Subcutaneous abdominal adipose tissue (tissue), 5 donors: ENCODE measurements around the gene SYNE2.

Experiments
- H3K27ac ChIP-seq: one replicate; pipeline ENCODE4 v1.7.0; 2013; ENCODE audit warnings: low read depth, mild to moderate bottlenecking, inconsistent platforms, low read length, moderate library complexity
- H3K27me3 ChIP-seq, 5 donors: one replicate each; pipeline ENCODE4 v1.7.0; 2013; ENCODE audit warnings: low read length in 5 of 5, inconsistent platforms in 1 of 5; ENCODE audit not compliant: control insufficient read depth in 5 of 5, insufficient read depth in 4 of 5
- H3K36me3 ChIP-seq, 5 donors: one replicate each; pipeline ENCODE4 v1.7.0; 2013; ENCODE audit warnings: low read length in 5 of 5; ENCODE audit not compliant: control insufficient read depth in 5 of 5, insufficient read depth in 5 of 5
- H3K4me1 ChIP-seq, 5 donors: one replicate each; pipeline ENCODE4 v1.7.0; 2013; ENCODE audit warnings: low read length in 5 of 5, mild to moderate bottlenecking in 3 of 5, moderate library complexity in 1 of 5; ENCODE audit not compliant: control insufficient read depth in 5 of 5, insufficient read depth in 5 of 5
- H3K4me3 ChIP-seq, 5 donors: one replicate each; pipeline ENCODE4 v1.7.0; 2013; ENCODE audit warnings: low read length in 5 of 5, low read depth in 1 of 5
- H3K9ac ChIP-seq, 5 donors: one replicate each; pipeline ENCODE4 v1.7.0; 2013; ENCODE audit warnings: low read length in 5 of 5, mild to moderate bottlenecking in 4 of 5, moderate library complexity in 3 of 5
- H3K9me3 ChIP-seq, 5 donors: one replicate each; pipeline ENCODE4 v1.7.0; 2013; ENCODE audit warnings: low read length in 5 of 5; ENCODE audit not compliant: control insufficient read depth in 5 of 5
- donor health status: healthy.
- donor health status: healthy.
- donor health status: healthy.
- donor health status: healthy.
- donor health status: healthy.

The SYNE2 gene

DNA sequence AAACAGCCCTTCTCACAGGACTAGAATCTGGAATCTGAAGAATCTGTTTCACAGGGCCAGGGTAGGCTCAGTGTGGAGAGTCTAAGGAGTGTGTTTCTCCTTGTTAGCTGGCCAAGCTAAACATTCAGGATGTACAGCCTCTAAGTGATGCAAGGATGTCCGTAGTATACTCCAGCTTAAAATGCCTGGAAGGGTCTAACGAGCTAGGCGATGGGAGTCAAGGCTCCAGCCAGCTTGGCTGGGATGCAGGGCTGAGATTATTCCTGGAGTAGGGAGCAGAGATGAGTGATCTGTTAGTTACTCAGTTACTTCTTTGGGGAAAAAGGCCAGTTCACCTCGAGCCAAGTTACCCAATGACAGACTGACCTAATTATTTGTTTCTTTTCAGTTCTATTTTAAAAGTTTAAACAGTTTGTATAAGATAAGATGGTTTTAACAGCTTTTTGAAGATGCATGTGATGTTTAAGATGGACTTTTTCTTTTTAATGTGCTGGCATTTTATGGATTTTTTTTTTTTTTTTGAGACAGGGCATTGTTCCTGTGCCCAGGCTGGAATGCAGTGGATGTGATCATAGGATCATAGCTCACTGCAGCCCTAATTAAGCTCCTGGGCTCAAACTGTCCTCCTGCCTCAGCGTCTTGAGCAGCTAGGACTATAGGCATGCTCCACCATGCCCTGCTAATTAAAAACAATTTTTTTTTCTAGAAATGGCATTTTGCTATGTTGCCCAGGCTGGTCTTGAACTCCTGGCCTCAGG is 41.1 kb downstream of the SYNE2 start:
- Histone ChIP-seq H3K9ac (peak overlapping the region in 2 of 5 donors; percentile 25 to 33), H3K27ac (peak overlapping the region; percentile 32), H3K9me3 (no peaks in the 10 kb centered on the region), H3K4me1 (peaks cover 15 to 72% (median 56%) of the 10 kb centered on the region in 5 donors), H3K27me3 (no peaks in the 10 kb centered on the region), H3K36me3 (no peaks in the 10 kb centered on the region), H3K4me3 (no peak overlapping the region)

DNA sequence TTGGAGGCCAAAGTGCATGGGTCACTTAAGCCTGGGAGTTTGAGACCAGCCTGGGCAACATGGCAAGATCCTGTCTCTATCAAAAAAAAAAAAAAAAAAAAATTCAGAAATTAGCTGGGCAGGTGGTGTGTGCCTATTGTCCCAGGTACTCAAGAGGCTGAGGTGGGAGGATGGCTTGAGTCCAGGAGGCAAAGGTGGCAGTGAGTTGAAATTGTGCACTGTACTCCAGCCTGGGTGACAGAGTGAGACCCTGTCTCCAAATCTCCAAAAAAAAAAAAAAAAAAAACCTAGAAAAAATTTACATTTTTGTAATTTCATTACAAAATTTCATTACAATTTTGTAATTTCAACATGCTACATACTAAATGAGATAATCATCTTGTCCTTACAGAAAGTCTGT is 42.7 kb downstream of the SYNE2 start:
- Histone ChIP-seq H3K27ac (peak overlapping the region; percentile 83), H3K27me3 (no peaks in the 10 kb centered on the region), H3K4me1 (peaks cover 15 to 81% (median 63%) of the 10 kb centered on the region in 5 donors)

DNA sequence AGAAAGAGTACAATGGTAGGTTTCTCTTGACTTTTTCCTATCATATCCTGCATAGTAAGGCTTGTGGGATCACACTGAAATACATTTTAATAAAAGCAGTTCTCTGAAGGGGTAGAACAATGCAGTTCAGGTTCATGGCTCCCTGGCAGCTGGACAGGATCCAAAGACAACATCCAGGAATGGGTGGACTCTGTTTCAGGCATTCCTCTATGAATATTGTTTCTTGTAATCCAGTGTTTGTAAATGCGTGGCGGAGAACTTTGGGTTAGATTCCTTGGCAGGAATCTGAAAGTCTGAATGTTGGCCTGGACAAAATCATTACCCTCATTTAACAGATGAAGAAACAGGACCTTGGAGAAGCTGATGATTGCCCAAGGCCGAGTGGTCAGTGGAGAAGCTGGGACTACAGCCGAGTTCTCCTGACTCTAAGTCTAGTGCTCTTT is 43.5 kb downstream of the SYNE2 start:
- Histone ChIP-seq H3K27me3 (no peaks in the 10 kb centered on the region), H3K9me3 (no peaks in the 10 kb centered on the region), H3K36me3 (no peaks in the 10 kb centered on the region), H3K27ac (peak overlapping the region; percentile 83), H3K9ac (peak overlapping the region in 4 of 5 donors; percentile 17 to 75 (median 29)), H3K4me3 (peak overlapping the region in 1 of 5 donors; percentile 31), H3K4me1 (peaks cover 16 to 78% (median 69%) of the 10 kb centered on the region in 5 donors)

More for the DNA sequence above, 42.7 kb downstream of the SYNE2 start:
- Histone ChIP-seq H3K4me3 (no peak overlapping the region), H3K9me3 (no peaks in the 10 kb centered on the region), H3K36me3 (no peaks in the 10 kb centered on the region), H3K9ac (peak overlapping the region in 1 of 5 donors; percentile 75)

DNA sequence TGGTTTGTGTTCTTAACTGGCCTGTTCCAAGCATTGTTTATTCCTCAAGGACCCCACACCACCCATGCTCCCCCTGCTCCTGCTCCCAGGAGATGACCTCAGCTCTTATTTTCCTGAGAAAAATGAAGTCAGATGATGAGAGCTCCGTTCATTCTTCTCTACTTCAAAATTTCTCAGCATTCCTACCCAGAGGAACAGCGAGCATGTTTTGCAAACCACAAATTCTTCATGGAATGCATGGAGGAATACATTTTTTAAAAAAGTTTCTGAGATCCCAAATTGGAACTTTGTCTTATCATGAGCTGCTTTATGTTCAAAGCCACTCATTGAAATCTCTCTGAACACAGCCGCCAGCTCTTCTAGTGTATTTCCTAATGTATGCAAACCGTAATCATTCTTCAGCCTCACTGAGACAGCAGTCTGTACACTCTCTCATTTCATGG is 44.9 kb downstream of the SYNE2 start:
- Histone ChIP-seq H3K9ac (peak overlapping the region in 2 of 5 donors; percentile 4 to 59), H3K36me3 (no peaks in the 10 kb centered on the region), H3K4me1 (peaks cover 14 to 71% (median 62%) of the 10 kb centered on the region in 5 donors), H3K4me3 (no peak overlapping the region), H3K27ac (peak overlapping the region; percentile 83), H3K9me3 (no peaks in the 10 kb centered on the region), H3K27me3 (no peaks in the 10 kb centered on the region)

DNA sequence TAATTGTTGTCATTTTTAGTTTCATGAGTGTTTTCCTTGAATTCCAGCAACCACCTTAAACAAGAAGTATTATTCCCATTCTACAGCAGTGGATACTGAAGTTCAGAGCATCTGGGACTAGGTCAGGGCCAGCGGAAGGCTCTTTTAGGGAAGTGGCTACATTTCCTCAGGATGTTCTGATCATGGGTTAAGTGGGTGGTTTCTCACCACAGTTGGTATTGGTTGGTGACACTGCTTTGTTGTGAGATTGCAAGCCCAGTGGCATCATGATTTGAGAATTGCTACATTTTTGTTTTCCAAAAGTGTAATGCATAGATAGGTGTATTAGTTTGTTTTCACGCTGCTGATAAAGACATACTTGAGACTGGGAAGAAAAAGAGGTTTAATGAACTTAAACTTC is 47.1 kb downstream of the SYNE2 start:
- peaks cover 9 to 52% (median 40%) of the 10 kb centered on the region in 5 donors for H3K4me1 ChIP-seq
- H3K4me3 ChIP-seq = no peak overlapping the region
- H3K36me3 ChIP-seq = no peaks in the 10 kb centered on the region
- peak overlapping the region; percentile 2 for H3K27ac ChIP-seq
- H3K9ac ChIP-seq = no peak overlapping the region
- H3K9me3 ChIP-seq = no peaks in the 10 kb centered on the region
- H3K27me3 ChIP-seq = no peaks in the 10 kb centered on the region

DNA sequence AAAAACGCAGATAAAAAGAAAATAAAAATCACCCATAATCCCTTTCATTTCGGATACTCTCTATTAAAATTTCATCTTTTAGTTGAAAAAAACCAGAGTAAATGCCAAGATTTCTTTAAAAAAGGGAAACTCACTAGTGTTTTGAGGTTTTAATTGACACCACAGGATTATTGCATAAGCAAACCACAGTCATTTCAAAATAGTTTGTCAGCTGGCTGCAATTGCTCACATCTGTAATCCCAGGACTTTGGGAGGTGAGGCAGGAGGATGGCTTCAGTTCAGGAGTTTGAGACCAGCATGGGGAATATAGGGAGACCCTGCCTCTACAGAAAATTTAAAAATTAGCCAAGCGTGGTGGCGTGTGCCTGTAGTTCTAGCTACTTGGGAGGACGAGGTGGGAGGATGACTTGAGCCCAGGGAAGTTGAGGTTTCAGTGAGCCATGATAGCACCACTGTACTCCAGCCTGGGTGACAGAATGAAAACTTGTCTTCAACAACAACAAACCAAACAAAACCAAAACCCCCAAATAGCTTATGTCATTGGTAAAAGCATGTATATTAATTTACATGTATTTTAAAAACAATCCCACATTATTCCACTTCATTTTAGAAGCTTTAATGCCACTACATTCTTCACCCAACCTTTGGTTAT is 48.8 kb downstream of the SYNE2 start:
- Histone ChIP-seq H3K4me3 (no peak overlapping the region), H3K4me1 (peaks cover 9 to 40% (median 34%) of the 10 kb centered on the region in 5 donors), H3K27ac (no peak overlapping the region), H3K9ac (peak overlapping the region in 1 of 5 donors; percentile 44), H3K9me3 (no peaks in the 10 kb centered on the region), H3K36me3 (no peaks in the 10 kb centered on the region), H3K27me3 (no peaks in the 10 kb centered on the region)

DNA sequence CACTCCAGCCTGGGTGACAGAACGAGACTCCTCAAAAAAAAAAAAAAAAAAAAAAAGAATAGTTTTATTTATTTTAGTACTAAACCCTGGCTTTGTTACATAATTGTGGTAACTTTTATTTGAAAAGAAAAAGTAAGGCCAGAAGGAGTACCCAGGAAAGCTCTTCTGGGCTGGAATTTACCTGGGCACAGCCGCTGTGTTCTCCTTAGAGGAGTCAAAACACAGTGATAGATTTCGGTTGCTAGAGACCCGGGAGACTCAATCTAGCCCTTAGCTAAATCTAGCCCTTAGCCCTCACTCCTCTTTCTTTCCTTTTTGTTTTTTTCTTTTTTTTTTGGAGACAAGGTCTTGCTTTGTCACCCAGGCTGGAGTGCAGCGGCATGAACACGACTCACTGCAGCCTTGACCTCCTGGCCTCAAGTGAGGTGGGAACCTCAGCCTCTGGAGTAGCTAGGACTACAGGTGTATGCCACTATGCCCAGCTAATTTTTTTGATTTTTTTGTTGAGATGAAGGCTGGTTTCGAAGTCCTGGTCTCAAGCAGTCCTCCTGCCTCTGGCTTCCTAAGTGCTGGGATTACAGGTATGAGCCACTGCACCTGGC is 49.7 kb downstream of the SYNE2 start:
- H3K9ac ChIP-seq = no peak overlapping the region
- H3K4me3 ChIP-seq = no peak overlapping the region
- H3K27me3 ChIP-seq = no peaks in the 10 kb centered on the region

DNA sequence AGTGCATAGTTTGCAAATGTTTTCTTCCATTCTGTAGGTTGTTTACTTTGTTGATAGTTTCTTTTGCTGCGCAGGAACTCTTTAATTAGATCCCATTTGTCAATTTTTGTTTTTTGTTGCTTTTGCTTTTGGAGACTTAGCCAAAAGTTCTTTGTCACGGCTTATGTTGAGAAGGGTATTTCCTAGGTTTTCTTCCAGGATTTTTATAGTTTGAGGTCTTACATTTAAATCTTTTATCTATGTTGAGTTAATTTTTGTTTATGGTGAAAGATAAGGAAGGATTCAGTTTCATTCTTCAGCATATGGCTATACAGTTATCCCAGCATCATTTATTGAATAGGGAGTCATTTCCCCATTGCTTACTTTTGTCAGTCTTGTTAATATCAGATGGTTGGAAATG is 51.9 kb downstream of the SYNE2 start:
- Histone ChIP-seq H3K4me3 (no peak overlapping the region), H3K9ac (no peak overlapping the region), H3K27ac (no peak overlapping the region), H3K36me3 (no peaks in the 10 kb centered on the region), H3K27me3 (no peaks in the 10 kb centered on the region), H3K9me3 (no peaks in the 10 kb centered on the region), H3K4me1 (peaks cover 2 to 29% (median 25%) of the 10 kb centered on the region in 5 donors)

More for the DNA sequence above, 49.7 kb downstream of the SYNE2 start:
- Histone ChIP-seq H3K36me3 (no peaks in the 10 kb centered on the region), H3K9me3 (no peaks in the 10 kb centered on the region), H3K27ac (no peak overlapping the region), H3K4me1 (peaks cover 7 to 31% (median 24%) of the 10 kb centered on the region in 5 donors)

DNA sequence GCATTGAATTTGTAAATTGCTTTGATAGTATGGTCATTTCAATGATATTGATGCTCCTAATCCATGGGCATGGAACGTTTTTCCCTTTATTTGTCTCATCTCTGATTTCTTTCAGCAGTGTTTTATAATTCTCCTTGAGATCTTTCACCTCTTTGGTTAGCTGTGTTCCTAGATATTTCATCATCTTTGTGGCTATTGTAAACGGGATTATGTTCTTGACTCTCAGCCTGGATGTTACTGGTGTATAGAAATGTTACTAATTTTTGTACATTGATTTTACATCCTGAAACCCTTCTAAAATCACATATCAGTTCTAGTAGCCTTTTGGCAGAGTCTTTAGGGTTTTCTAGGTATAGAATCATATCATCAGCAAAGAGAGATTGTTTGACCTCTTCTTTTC is 52.6 kb downstream of the SYNE2 start:
- H3K27ac ChIP-seq = no peak overlapping the region
- peaks cover 2 to 23% (median 19%) of the 10 kb centered on the region in 5 donors for H3K4me1 ChIP-seq
- no peak overlapping the region for H3K9ac ChIP-seq
- H3K27me3 ChIP-seq = no peaks in the 10 kb centered on the region
- H3K36me3 ChIP-seq = no peaks in the 10 kb centered on the region
- no peak overlapping the region for H3K4me3 ChIP-seq
- H3K9me3 ChIP-seq = no peaks in the 10 kb centered on the region
